HG02973 (cell line): ENCODE measurements around the gene DAAM1.

Source experiments
- ATAC-seq: cut with Tn5 transposase; IDR thresholded peaks from one replicate; pipeline ENCODE4 v1.9.1; 2021; ENCODE audit warnings: moderate library complexity; ENCODE audit not compliant: unreplicated experiment

The DAAM1 gene

DNA sequence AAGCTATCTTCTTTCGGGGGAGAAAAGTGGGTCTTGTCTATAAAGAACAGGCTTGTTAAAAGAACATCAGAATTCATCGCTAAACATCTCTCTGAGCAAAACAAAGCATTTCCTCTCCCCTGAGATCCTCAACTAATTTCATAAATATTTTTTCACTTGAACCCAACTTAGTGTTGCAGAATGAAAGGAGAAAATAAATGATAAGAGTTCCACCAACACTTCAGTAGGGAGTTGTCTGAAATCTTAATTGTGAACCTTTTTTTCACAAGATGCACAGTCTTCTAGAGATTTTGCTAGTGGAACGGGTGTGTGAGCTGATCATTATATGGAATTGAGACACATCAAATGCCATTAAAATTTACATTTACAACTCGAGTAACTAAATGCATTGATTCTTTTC, 1.3 kb upstream of the DAAM1 start:
- no peak for ATAC-seq

DNA sequence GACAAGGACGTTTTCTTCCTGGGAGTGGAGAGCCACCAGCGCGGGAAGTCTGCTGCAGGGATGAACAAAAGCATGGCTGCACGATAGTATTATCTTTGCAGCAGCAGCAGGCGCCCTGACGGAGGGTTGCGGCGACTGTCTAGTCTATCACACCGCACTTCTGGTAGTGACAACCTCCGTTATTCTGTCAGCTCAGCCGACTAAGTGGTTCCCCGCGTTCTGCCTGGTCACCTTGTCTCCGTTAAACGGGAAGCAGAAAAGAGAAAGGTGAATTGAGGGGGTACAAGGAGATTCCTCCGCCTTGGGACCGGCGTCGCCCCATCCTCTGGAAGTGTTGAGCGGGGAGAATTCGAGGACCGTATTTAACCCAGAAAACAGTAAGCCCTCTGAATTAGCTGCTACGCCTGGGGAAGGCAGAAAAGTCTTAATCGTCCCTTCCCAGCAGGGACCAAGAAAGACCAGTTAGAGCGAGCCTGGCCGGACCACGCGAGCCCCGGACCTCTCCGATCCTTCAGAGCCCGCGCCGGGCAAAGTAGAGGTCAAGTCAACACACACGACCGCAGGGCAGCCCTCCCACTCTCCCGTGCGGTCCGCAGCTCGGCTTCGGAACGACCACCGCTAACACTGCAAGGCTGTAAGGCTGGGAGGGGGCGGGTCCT, 536 bp upstream of the DAAM1 start:
- peak; percentile 12 for ATAC-seq

DNA sequence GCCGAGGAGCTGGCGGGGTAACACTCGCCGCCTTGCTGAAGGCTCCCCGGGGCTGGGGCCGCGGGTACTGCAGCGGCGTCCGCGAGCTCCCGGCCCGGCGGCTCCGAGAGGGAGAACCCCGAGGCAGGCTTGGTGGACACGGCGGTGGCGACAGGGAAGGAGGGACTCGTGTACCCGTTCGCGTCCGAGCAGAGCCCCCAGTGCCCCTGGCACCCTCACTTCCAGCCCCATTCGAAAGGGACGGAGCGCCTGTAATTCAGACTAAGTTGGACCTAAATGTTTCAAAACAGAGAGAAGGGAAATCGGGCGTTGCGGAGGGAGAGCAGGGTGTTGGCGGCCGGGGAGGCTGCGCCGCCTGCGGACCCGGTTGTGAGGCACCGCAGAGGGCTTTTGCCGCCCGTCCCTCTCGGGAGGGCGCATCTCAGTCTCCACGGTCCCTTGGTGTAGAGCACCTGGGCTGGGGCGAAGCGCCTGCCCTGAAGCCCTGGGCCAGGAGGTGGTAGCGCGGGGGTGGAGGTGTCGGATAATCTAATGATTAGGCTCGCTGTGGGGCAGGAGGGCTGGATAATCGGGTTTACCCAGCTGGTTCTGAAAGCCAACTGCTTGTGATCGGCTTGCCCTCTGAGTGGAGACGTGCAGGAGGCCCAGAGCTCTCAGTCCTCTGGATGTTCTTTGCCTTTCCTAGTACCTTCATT, 771 bp downstream of the DAAM1 start:
- ATAC-seq, result peak; percentile 22

- ATAC-seq, result peak; percentile 47
Measured at GRCh38 chr14:59189786-59190368, 1.4 kb downstream of the DAAM1 start.

- peak; percentile 5 for ATAC-seq
Measured at GRCh38 chr14:59190372-59190771, 1.9 kb downstream of the DAAM1 start.

- ATAC-seq, result no peak
Measured at GRCh38 chr14:59195912-59196311, 7.4 kb downstream of the DAAM1 start.

GRCh38 chr14:59197695-59198262, 9.3 kb downstream of the DAAM1 start:
- no peak for ATAC-seq

DNA sequence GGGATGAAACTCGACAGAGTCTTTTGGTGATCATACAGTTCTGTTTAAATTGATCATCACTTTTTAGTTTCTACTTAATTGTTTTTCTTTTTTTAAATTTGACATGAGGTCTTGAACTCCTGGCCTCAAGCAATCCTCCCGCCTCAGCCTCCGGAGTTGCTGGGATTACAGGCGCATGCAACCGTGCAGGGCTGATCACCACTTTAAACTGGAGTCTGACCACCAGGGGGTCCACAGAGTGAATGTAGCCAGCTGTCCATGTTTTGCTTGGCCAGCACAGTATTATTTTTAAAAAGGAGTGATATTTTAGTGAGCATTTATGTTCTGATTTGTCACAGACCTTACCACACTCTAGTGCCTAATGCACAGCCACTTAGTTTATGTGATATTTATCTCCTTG, 10.7 kb downstream of the DAAM1 start:
- ATAC-seq, result no peak

DNA sequence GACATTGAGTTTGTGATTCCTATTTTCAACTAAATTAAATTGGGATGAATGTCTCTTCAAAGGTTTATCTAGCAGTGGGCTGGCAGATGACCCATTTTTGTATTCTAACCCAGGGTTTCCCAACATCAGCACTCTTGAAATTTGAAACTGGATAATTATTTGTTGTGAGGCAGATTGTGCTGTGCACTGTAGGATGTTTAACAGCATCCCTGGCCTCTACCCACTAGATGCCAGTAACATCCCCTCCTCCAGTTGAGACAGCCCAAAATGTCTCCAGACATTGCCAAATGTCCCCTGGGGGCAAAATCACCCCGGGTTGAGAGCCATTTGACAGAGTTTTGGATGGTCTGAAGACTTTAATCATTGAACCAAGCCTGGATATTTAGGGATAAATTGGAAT, 11.1 kb downstream of the DAAM1 start:
- no peak for ATAC-seq

- ATAC-seq, result no peak
Measured at GRCh38 chr14:59200195-59200594, 11.7 kb downstream of the DAAM1 start.

- ATAC-seq, result no peak
Measured at GRCh38 chr14:59202031-59202430, 13.6 kb downstream of the DAAM1 start.

DNA sequence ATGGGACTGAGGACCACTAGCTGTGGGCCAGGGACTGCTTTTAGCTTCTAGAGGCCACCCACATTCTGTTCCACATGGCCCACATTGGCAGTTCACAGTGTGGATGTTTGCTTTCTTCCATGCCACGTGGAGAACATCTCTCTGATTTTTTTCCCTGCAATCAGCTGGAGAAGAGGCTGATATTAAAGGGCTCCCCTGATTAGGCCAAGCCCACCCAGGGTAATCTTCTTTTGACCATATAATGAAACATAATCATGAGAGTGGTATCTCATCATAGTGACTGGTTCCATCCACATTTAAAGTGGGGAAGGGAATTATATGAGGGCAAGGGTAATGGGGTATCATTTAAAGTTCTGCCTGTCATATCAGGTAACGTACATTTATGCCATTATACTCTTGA, 15.8 kb downstream of the DAAM1 start:
- no peak for ATAC-seq

DNA sequence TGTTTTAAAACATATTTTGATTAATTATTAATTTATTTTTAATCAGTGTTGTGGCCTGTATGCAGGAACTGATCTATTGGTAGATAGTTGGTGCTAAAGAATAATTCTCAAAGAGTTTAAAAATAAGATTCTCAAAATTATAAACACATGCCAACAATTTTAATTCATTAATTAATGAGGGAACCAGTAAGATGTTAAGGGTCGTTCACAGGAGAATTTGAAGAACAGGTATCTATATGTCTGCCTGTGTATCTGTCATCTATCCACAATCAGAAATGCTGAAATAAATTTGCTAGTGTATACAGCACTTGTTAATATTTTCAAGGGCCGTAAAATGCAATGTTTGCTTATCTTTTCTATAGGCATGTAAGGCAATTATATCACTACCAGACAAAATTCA, 18.4 kb downstream of the DAAM1 start:
- no peak for ATAC-seq

GRCh38 chr14:59207506-59207933, 19.1 kb downstream of the DAAM1 start:
- ATAC-seq, result no peak

- no peak for ATAC-seq
Measured at GRCh38 chr14:59208224-59208814, 19.9 kb downstream of the DAAM1 start.

DNA sequence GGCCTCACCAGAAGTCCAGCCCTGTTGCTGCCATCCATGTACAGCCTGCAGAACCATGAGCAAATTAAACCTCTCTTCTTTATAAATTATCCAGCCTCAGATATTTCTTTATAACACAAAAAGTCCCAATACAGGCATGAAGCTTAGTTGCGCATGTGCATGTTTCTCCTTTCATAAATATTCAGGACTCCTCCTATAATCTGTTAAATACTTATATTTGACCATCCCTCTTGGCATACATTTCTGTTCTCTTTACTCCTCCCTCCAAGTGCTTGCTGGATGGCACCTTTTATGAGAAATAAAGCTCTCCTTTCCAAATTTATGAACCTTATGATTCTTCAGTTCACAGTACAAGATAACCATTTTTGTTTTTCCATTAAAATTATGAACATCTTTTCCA, 20.5 kb downstream of the DAAM1 start:
- no peak for ATAC-seq

DNA sequence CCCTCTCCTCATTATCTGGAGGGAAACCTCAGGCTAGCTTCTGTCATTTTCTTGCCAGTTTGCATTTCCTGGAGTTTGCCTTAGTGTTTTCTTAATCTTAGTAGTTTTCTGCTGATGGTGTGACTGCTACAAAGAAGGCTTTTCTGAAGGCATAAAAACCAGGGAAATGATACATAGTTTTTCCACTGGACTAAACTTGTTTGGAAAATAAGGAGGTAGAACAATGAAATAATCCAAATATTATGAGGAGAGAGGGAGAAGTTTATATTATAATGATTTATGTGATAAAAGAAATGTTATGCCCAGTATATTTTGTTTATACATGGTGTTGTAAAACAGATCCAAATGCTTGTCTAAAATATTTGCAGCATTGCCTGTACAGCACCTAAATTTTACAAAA, 22.2 kb downstream of the DAAM1 start:
- ATAC-seq, result no peak

- ATAC-seq, result no peak
Measured at GRCh38 chr14:59213368-59214315, 25.2 kb downstream of the DAAM1 start.

GRCh38 chr14:59214702-59215302, 26.3 kb downstream of the DAAM1 start:
- ATAC-seq, result peak; percentile 73

DNA sequence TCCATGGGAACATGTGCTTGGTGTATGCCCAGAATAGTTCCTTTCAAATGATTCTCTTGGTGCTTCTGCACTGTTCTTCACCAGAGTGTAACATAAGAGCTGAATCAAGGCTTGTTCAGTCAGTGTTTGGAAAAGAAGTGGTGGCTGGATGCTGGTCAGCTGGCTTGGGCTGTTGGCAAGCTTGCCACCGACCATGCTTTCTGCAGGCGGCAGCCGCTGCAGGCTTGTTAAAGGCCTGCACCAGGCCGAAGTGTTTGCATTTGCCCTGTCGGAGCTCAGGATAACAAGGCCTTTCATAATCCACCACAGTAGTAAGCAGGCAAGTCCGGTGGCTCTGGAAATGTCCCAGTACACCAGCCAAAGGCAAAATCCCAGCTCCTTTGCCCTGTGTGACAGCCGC, 26.9 kb downstream of the DAAM1 start:
- no peak for ATAC-seq
